Right lobe of liver (tissue), 6 donors: ENCODE results near the gene CSNK2B. TPM values are rescaled to one million over a fixed set of nuclear protein-coding genes. Genes with fewer than 3 reads are reported as not detected.

Source experiments
- ATAC-seq, 4 donors: fragments of 200-7000 bp; cut with Tn5 transposase; one replicate each; pipeline ENCODE4 v1.9.1; 2020; ENCODE audit warnings: mild to moderate bottlenecking in 4 of 4, moderate library complexity in 4 of 4
- DNase-seq, 3 donors: peaks; one replicate each; pipeline ENCODE4 v3.0.0-alpha.2; 2020
- H3K27ac ChIP-seq, 3 donors: fragments of 200-600 bp; one replicate each; pipeline ENCODE4 v1.8.0; 2022
- H3K27me3 ChIP-seq, 2 donors: fragments of 200-600 bp; one replicate each; pipeline ENCODE4 v1.8.0; 2022
- H3K36me3 ChIP-seq, 4 donors: fragments of 200-600 bp; sonication (generic) in 1 of 4; one replicate each; pipeline versions ENCODE4 v1.5.1 to v1.8.0; 2017 to 2022; ENCODE audit warnings: control low read depth in 1 of 4
- H3K4me1 ChIP-seq, 4 donors: fragments of 200-600 bp; sonication (generic) in 1 of 4; one replicate each; pipeline versions ENCODE4 v1.5.1 to v1.8.0; 2017 to 2022; ENCODE audit warnings: control low read depth in 1 of 4
- H3K4me3 ChIP-seq, 3 donors: fragments of 200-600 bp; one replicate each; pipeline ENCODE4 v1.8.0; 2022
- H3K9me3 ChIP-seq, 4 donors: fragments of 200-600 bp; sonication (generic) in 1 of 4; one replicate each; pipeline versions ENCODE4 v1.5.1 to v1.8.0; 2017 to 2022; ENCODE audit warnings: control low read depth in 1 of 4
- CTCF ChIP-seq, 4 donors: fragments of 200-600 bp in 3 of 4; fragments of 450-650 bp in 1 of 4; IDR thresholded peaks; one replicate each; pipeline versions ENCODE4 v1.5.1 to v1.8.0; 2016 to 2022; ENCODE audit warnings: antibody characterized with exemption in 4 of 4, mild to moderate bottlenecking in 2 of 4
- POLR2A ChIP-seq: fragments of 450-650 bp; IDR thresholded peaks from one replicate; pipeline ENCODE4 v1.6.1; 2017; ENCODE audit warnings: antibody characterized with exemption, mild to moderate bottlenecking
- WGBS: methylation state at CpG from one replicate; pipeline ENCODE4 v1.1.6; 2018; ENCODE audit warnings: low coverage, low lambda C conversion rate; ENCODE audit not compliant: insufficient coverage; ENCODE audit errors: missing lambda C conversion rate; 5-methylcytosine and 5-hydroxymethylcytosine counted together
- intact Hi-C, 2 donors: fragments of 100-400 bp; cut with DNase I; formaldehyde crosslinking; loops; one replicate each; pipeline versions ENCODE4 v1.11.2 to v1.14.1; 2022
- total RNA-seq, 6 experiments: library from RNA; depleted of rRNA in 2 of 6; stranded (reverse); fragments of >200 nt in 2 of 6; fragmentation: NEBNext Ultra II Directional in 3 of 6; extraction: Animal tissue kit (Norgen Biotek cat#: 25700) in 3 of 6; gene quantifications; one replicate each; pipeline versions ENCODE4 v1.1.0 to v1.2.4, GENCODE V29; 2016 to 2023
- donor health status: DM: no; HTN: yes; CAD: no.
- donor health status: DM: no; HTN: no; CAD: no.
- donor health status: DM: no; HTN: no; CAD: no.
- donor health status: DM: no; HTN: yes; CAD: no.
- donor health status: DM: no; HTN: yes; CAD: no.

The CSNK2B gene
- total RNA-seq, 6 experiments from 2014 or later: 52.5 to 171 (median 64.5) TPM

- H3K27ac ChIP-seq: peak overlapping the region; percentile 83 to 91 (median 84)
- peak overlapping the region; percentile 92 to 93 (median 92) for H3K4me3 ChIP-seq
- 17% methylated on average over 15 of the region's 15 CpGs for WGBS
- DNase-seq (no peak), ATAC-seq (no peak)
- no peaks in the 10 kb centered on the region for H3K27me3 ChIP-seq
- H3K9me3 ChIP-seq: no peaks in the 10 kb centered on the region
- peaks cover 0 to 8% (median 4%) of the 10 kb centered on the region in 4 donors for H3K4me1 ChIP-seq
- TF ChIP-seq CTCF (IDR thresholded peaks at IDR 0.05): no peak
- TF ChIP-seq POLR2A: no peak
- H3K36me3 ChIP-seq: peaks cover 12 to 32% (median 25%) of the 10 kb centered on the region in 4 donors
- intact Hi-C loops: no loop called here
Measured at GRCh38 chr6:31621320-31621939, 44.5 kb upstream of the CSNK2B start.

GRCh38 chr6:31621991-31622390 lies 43.9 kb upstream of the CSNK2B start:
- ATAC-seq (no peak), DNase-seq (no peak)
- 34% methylated on average over 4 of the region's 4 CpGs for WGBS
- Histone ChIP-seq H3K9me3 (no peaks in the 10 kb centered on the region), H3K4me1 (peaks cover 0 to 8% (median 4%) of the 10 kb centered on the region in 4 donors), H3K36me3 (peaks cover 12 to 38% (median 28%) of the 10 kb centered on the region in 4 donors), H3K27me3 (no peaks in the 10 kb centered on the region), H3K4me3 (peak overlapping the region in 1 of 3 donors; percentile 92), H3K27ac (peak overlapping the region in 1 of 3 donors; percentile 84)
- TF ChIP-seq CTCF (IDR thresholded peaks at IDR 0.05): no peak
- TF ChIP-seq POLR2A: no peak
- intact Hi-C loops: no loop called here

- intact Hi-C loops: no loop called here
- DNase-seq: no peak
- 77% methylated on average over 9 of the region's 10 CpGs for WGBS
- H3K9me3 ChIP-seq: no peaks in the 10 kb centered on the region
- no peaks in the 10 kb centered on the region for H3K27me3 ChIP-seq
- ATAC-seq: no peak
- H3K27ac ChIP-seq: peak overlapping the region in 1 of 3 donors; percentile 13
- peaks cover 12 to 45% (median 31%) of the 10 kb centered on the region in 4 donors for H3K36me3 ChIP-seq
- H3K4me3 ChIP-seq: no peak overlapping the region
- peaks cover 0 to 8% (median 4%) of the 10 kb centered on the region in 4 donors for H3K4me1 ChIP-seq
- TF ChIP-seq CTCF (IDR thresholded peaks at IDR 0.05) (no peak), POLR2A (no peak)
Measured at GRCh38 chr6:31622684-31623091, 43.2 kb upstream of the CSNK2B start.

- Histone ChIP-seq H3K36me3 (peaks cover 12 to 59% (median 37%) of the 10 kb centered on the region in 4 donors), H3K4me3 (no peak overlapping the region), H3K27ac (no peak overlapping the region), H3K9me3 (no peaks in the 10 kb centered on the region), H3K27me3 (no peaks in the 10 kb centered on the region), H3K4me1 (peaks cover 0 to 8% (median 4%) of the 10 kb centered on the region in 4 donors)
- no peak for DNase-seq
- ATAC-seq: no peak
- TF ChIP-seq POLR2A (no peak), CTCF (IDR thresholded peaks at IDR 0.05) (no peak)
- intact Hi-C loops: no loop called here
- WGBS: no CpG with 5 or more reads among the region's 10 CpGs
Measured at GRCh38 chr6:31624070-31624469, 41.8 kb upstream of the CSNK2B start.
